Measurements from ENCODE around the gene ZNF398. TPM values are rescaled to one million over a fixed set of nuclear protein-coding genes. Genes with fewer than 3 reads are reported as not detected.
A peak's percentile ranks its signal among the peaks of the same experiment; 100 is the strongest.

The ZNF398 gene
- total and polyA plus RNA-seq, 2 of the 13 experiments (the other 11 are each of a cell fraction or from before 2014, with no cell fraction given), result 3.0 to 8.9 TPM

- TF ChIP-seq ZNF574 (CRISPR knock-in tag; IDR thresholded peaks at IDR 0.05) (peak; percentile 99), BATF2 (CRISPR knock-in tag; IDR thresholded peaks at IDR 0.05) (peak; percentile 86), ZMYM4 (CRISPR knock-in tag; IDR thresholded peaks at IDR 0.05) (peak; percentile 99), TOPORS (CRISPR knock-in tag; IDR thresholded peaks at IDR 0.05) (peak; percentile 84), KDM5A (IDR thresholded peaks at IDR 0.05; ENCODE audit: borderline replicate concordance, low read length) (peak; percentile 79), TEAD3 (CRISPR knock-in tag; optimal IDR thresholded peaks at IDR 0.05; ENCODE audit: borderline replicate concordance) (peak; percentile 79), EEA1 (CRISPR knock-in tag; IDR thresholded peaks at IDR 0.05; ENCODE audit: borderline replicate concordance) (peak; percentile 57; the same call in 1 of the 2 replicates), ZBTB42 (CRISPR knock-in tag; IDR thresholded peaks at IDR 0.05) (no peak), MNT (IDR thresholded peaks at IDR 0.05) (no peak), KLF13 (CRISPR knock-in tag; IDR thresholded peaks at IDR 0.05) (no peak), HDAC6 (IDR thresholded peaks at IDR 0.05; ENCODE audit: low read depth, low read length) (no peak), HMGXB4 (CRISPR knock-in tag; IDR thresholded peaks at IDR 0.05; ENCODE audit: borderline replicate concordance in 1 of 2, low read depth in 1 of 2) (peak; percentile 99 to 100), ZNF431 (CRISPR knock-in tag; IDR thresholded peaks at IDR 0.05; ENCODE audit: borderline replicate concordance, low read depth) (peak; percentile 80; the same call in 1 of the 2 replicates), PBX3 (CRISPR knock-in tag; IDR thresholded peaks at IDR 0.05; ENCODE audit: borderline replicate concordance) (no peak)
Observed at GRCh38 chr7:149125863-149126661, 21.2 kb upstream of the ZNF398 start, which contains the start of gene ZNF425 (continued).
